ENCODE data around the gene TTC21B. TPM values are rescaled to one million over a fixed set of nuclear protein-coding genes. Genes with fewer than 3 reads are reported as not detected.

TTC21B gene
- total and polyA plus RNA-seq, 2 of the 8 experiments (the other 6 are each of a cell fraction or from before 2014, with no cell fraction given) = 6.9 to 20.8 TPM

DNA sequence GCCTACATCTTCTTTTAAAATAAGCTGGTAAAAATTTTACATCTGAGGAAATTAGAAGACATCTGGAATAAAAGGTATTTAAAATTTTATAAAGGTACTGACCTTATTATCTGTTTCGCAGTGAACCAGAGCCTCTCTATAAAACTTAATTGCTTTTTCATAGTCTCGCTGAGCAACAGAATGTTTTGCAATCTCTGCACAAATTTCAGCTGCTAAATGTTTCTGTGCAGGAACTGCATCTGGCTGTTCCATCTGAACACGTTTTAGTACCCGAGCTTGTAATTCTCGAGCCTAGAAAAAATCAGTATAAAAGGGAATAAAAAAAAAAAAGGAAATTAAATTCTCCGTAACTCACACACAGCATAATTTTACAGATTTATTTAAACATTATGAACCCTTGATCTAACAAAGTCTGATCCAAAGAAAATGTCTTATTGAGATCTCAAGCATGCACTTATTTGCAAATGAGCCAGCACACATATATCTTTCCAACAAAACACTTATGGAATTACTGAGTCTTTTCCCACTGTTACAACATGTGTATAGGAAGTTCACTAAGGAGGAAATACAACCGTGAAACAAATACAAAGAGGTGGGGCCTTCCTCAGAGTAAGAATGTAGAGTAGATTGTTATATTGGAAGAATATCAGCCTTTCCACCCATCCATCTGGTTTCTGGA lies 51.8 kb downstream of the TTC21B start (continued):
- TF ChIP-seq SAP30 (IDR thresholded peaks at IDR 0.05; ENCODE audit: insufficient read depth, insufficient replicate concordance, low read length) (no peak), EGR1 (IDR thresholded peaks at IDR 0.05; ENCODE audit: borderline replicate concordance, low read depth, low read length) (no peak), CTBP2 (IDR thresholded peaks at IDR 0.05; ENCODE audit: borderline replicate concordance, insufficient read depth, insufficient read length, low read length) (no peak), CBX8 (IDR thresholded peaks at IDR 0.05; ENCODE audit: borderline replicate concordance, low read depth, low read length) (no peak), ASH2L (IDR thresholded peaks at IDR 0.05; ENCODE audit: low read length) (no peak), RAD21 (IDR thresholded peaks at IDR 0.05 in 1 of 2, conservative IDR thresholded peaks at IDR 0.05 in 1 of 2; ENCODE audit: low read depth in 2 of 2, low read length in 2 of 2) (no peak), HDAC6 (IDR thresholded peaks at IDR 0.05; ENCODE audit: low read depth, low read length) (no peak), CEBPB (IDR thresholded peaks at IDR 0.05; ENCODE audit: low read depth, low read length) (no peak), TEAD4 (IDR thresholded peaks at IDR 0.05; ENCODE audit: low read depth, low read length) (no peak)
